Measurements from ENCODE around the gene RSPH3.

Gene RSPH3

GRCh38 chr6:158923805-158924498, 76.0 kb downstream of the RSPH3 start:
- Histone ChIP-seq H3K4me3 (ENCODE audit: low read length) (no peak overlapping the region), H3K4me1 (ENCODE audit: insufficient read depth, low read length) (peaks cover 13% of the 10 kb centered on the region; the same call in 1 of the 2 replicates), H3K27ac (ENCODE audit: low read length) (no peak overlapping the region), H3K36me3 (ENCODE audit: insufficient read depth, low read depth, low read length) (no peaks in the 10 kb centered on the region), H3K27me3 (ENCODE audit: insufficient read depth, low read length) (no peaks in the 10 kb centered on the region), H3K9me3 (ENCODE audit: insufficient read depth, low read depth, low read length) (no peaks in the 10 kb centered on the region), H3K9ac (ENCODE audit: low read depth, low read length) (no peak overlapping the region)

All from iPS-20b (cell line).